ENCODE measurements around the gene IL1B.

DNA sequence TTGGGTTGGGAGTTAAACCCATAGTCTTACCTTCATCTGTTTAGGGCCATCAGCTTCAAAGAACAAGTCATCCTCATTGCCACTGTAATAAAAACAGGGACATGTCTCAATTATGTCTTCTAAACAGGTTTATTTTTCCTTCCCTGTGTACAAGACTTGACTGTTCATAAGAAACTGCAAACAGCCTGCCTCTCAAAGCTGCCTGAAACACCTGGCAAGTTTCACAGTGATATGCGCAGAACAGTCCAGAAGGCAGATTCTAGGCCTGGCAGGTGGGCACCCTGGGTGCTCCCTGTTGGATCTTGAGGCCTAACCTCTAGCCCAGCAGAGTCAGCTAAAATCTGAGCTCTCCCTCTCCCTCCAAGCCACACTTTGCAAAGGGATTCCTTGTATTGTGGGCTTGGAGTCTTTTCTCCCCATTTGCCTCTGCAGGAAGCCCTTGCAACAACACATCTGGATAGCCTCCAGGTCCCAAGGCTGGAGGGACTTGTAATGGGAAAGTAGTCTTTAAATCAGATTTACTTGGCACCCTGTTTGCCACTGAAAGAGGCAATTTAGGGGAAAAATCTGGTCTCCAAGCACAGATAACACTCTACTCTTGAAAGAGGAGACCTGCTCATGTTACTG is 930 bp downstream of the IL1B start:
- TF ChIP-seq, protein P1, sequence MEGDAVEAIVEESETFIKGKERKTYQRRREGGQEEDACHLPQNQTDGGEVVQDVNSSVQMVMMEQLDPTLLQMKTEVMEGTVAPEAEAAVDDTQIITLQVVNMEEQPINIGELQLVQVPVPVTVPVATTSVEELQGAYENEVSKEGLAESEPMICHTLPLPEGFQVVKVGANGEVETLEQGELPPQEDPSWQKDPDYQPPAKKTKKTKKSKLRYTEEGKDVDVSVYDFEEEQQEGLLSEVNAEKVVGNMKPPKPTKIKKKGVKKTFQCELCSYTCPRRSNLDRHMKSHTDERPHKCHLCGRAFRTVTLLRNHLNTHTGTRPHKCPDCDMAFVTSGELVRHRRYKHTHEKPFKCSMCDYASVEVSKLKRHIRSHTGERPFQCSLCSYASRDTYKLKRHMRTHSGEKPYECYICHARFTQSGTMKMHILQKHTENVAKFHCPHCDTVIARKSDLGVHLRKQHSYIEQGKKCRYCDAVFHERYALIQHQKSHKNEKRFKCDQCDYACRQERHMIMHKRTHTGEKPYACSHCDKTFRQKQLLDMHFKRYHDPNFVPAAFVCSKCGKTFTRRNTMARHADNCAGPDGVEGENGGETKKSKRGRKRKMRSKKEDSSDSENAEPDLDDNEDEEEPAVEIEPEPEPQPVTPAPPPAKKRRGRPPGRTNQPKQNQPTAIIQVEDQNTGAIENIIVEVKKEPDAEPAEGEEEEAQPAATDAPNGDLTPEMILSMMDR (IDR thresholded peaks at IDR 0.05) = no peak
- TF ChIP-seq POLR2A (IDR thresholded peaks at IDR 0.05) = no peak

All from right lobe of liver (tissue), 4 donors.